Activated T-helper 1 cell treated with anti-CD3 and anti-CD28 coated beads, Interleukin-2, amount 50 U/mL, for 16 hours (primary cell): ENCODE measurements around the gene OR4M1.
"Not testable (repeated sequence)": the region's sequence is repeated elsewhere in the genome, so short reads cannot be mapped to it uniquely, and the experiment has no call there.

Experiments
- DNase-seq, 2 donors: peaks; one replicate each; pipeline ENCODE4 v3.0.0-alpha.2; 2020; ENCODE audit warnings: low read depth in 1 of 2, low spot score in 1 of 2

OR4M1 gene, protein sequence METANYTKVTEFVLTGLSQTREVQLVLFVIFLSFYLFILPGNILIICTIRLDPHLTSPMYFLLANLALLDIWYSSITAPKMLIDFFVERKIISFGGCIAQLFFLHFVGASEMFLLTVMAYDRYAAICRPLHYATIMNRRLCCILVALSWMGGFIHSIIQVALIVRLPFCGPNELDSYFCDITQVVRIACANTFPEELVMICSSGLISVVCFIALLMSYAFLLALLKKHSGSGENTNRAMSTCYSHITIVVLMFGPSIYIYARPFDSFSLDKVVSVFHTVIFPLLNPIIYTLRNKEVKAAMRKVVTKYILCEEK

DNA sequence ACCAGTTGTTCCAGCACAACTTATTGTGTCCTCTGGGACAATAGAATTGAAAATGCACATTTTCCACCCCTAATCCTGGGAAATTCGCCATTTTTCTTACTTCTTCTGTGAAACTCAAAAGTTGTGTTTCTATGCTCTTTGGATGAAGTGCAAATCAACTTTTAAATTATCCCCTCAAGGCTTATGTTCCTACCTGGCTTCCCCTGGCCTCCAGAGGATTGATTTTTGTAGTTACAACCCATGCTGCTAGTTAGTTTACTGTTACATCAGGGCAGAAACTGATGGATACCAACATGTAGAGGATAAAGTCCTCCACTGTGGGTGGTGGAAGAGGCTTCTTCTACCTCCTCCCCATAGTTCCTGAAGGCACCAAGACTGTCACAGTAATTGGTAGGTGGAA, at the start of gene OR4M1:
Gene OR4M1 (plus strand): TSS at position 301 of the 400 bp plus-strand sequence. CDS start 6,819 bp downstream, outside the sequence.
- DNase-seq, result not testable (repeated sequence)

DNA sequence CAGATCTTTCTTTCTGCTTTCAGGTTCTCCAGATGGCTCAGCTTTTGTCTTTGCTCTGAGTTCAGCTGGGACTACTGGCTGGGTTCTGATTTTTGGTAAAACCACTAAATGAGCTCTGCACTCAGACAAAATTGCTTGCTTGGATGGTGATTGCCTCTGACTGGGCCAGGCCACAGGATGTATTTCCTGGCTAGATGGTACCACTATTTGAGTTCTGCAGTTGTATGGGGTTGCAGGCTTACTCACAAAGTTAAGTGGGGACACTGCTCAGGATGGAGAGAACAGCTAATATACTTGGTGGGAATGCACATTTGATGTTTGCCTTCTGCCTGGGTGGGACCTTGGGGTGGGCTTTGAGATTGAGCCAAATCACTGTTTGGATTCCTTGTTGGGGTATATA, 43.9 kb upstream of the OR4M1 start:
- no peak for DNase-seq

DNA sequence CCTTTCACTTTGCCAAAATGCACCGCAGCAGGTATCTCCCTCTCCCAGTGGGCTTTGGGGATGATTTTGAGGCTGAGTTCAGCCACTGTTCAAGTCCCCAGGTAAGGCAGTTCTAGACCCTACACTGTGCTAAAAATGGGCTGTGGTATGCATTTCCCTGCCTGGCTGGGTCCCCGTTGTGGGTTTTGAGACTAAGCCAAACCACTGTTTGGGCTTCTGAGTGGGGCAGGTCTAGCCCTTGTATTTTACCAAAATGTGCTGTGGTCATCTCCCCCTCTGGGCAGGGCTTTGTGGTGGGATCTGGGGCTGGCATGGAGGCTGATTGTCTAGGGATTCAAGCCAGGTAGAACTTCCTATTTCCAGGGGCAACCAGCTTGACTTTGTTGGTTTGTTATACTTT, 43.5 kb upstream of the OR4M1 start:
- DNase-seq, result no peak

DNA sequence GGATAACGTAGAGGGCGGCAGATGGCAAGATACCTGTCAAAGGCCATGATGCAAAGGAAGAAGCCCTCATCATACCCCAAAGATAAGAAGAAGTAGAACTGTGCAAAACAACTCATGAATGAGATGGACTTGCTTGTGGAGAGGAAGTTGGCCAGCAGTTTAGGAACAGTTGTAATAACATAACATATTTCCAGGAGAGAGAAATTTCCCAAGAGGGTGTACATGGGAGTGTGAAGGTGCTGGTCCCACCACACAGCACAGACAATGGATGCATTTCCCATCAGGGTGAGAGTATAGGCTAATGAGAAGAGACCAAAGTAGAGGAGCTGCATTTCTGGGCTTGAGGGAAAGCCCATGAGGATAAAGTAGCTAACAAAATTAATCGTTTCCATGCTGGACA, 39.4 kb upstream of the OR4M1 start:
- DNase-seq, result not testable (repeated sequence)

DNA sequence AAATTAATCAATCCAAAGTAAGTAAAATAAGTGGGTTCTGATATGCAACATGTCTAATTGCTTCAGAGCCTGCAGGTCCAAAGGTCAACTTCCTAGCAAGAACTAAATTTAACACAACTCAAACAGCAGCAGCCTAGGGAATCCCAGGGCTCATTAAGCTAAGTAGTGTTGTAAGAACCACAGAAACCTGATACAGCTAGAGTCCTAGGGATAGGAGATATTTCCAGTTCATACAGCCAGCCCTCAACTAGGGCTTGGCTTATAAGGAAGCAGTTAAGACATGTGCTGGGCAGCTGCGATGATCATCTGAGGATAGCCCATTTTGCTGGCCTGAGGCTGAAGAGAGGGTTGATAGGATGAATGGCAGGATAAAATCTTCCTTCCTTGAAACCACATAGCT, 30.0 kb upstream of the OR4M1 start, which contains the start of gene OR4Q3:
Gene OR4Q3 (plus strand): TSS at position 316 of the 400 bp plus-strand sequence.
- DNase-seq, result no peak

DNA sequence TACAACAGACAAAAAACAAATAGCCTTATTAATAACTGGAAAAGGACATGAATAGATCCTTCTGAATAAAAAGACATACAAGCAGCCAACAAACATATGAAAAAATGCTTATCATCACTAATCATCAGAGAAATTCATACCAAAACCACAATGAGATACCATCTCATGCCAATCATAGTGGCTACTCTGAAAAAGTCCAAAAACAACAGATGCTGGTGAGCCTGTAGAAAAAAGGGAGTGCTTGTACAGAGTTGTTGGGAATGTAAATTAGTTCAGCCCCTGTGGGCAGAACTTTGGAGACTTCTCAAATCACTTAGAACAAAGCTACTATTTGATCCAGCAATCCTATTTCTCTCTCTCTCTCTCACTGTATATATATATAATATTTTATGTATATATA, 21.0 kb upstream of the OR4M1 start:
- not testable (repeated sequence) for DNase-seq

DNA sequence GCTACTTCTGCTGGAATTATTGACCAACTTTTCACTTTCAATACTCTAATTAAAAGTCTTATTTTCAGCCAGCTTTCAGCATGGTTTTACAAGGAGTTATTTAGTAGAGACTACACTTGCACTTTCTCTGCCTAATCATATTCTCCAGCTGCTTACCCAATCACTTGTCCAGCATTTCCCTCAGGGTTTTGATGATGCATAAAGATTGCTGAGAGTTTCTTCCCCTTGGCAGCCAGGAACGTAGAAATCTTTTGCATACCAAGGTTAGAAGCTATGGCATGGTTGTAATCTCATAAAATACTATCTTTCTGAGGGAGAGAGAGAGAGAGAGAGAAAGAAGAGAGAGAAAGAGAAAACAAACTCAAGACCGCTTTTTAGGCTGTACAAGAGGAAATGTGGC, 19.1 kb upstream of the OR4M1 start:
- no peak for DNase-seq

DNA sequence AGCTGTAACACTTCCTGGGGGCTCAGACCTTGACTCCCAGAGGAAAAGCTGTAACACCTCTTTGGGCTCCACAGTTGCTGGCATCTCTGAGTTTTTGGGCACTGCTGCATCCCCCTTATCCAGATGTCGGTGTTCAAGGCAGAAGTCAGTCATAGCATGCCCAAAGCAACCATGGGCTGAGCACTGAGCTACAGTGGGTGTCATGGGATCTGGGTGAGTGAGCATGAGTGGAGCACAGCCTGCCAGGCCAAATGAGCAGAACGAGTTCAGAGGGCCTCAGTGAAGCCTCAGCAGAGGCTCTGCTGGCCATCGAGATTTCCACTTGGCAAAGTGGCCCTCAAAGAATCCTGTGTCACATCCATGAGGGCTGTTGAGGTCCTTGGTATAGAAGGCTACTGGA, 1.8 kb upstream of the OR4M1 start:
- DNase-seq, result not testable (repeated sequence)

DNA sequence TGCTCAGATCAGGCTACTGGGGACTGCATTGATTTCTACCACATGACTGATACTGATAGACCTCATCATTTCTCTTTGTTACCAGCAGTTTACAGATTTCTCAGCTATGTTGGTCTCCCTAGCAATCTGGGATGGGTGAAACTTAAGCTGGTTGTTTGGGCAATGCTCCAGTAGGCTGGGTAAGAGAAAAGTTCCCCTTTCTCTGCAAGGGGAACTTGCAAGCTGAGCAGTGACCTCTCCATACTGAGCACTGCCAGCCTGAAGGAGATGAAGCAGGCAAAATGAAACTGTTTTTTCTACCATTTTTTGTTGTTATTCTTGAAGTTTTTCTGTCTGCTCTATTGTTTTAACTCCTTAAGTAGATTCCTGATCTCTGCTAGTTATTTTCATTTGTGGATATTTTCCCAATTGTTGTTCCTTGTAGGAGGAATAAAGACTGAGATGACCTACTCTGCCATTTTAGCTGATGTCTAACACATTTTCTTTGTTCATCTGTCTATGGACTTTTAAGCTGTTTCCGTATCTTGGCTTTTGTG, 1.3 kb upstream of the OR4M1 start:
- no peak for DNase-seq

DNA sequence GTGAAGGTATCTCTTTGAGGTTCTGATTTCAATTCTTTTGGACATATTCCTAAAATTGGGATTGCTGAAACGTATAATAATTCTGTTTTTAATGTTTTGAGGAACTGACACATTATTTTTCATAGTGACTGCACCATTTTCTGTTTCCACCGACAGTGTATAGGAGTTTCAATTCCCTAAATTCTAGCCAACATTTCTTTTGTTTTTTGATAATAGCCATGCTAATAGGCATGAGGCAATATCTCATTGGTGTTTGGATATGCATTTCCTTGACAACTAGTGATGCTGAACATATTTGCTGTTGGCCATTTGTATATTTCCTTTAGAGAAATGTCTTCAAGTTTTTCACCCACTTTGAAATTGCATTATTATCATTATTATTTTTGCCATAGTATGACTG, 850 bp upstream of the OR4M1 start:
- not testable (repeated sequence) for DNase-seq

DNA sequence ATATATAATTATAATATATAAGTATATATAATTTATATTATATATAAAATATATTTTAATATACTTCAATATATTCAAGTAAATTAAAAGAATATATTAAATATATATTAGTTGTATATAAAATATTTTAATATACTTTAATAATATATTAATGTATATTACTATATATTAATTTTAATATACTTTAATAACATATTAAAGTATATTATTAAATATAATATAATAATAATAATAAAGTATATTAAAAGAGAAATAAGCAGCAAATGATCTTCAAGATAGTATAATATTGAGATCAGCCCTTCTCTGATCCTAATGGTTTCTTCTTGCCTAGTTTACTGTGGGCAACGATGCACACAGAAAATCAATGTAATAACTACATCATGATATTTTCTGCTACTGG, 2.3 kb downstream of the OR4M1 start:
- no peak for DNase-seq

DNA sequence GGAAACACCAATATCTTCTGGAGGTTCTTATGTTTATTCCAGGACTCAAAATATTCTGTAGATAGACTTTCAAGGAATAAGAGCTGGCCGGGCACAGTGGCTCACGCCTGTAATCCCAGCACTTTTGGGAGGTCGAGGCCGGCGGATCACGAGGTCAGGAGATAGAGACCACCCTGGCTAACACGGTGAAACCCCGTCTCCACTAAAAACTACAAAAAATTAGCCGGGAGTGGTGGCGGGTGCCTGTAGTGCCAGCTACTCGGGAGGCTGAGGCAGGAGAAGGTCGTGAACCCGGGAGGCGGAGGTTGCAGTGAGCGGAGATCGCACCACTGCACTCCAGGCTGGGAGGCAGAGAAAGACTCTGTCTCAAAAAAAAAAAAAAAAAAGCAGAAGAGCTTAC, 12.5 kb downstream of the OR4M1 start:
- not testable (repeated sequence) for DNase-seq

DNA sequence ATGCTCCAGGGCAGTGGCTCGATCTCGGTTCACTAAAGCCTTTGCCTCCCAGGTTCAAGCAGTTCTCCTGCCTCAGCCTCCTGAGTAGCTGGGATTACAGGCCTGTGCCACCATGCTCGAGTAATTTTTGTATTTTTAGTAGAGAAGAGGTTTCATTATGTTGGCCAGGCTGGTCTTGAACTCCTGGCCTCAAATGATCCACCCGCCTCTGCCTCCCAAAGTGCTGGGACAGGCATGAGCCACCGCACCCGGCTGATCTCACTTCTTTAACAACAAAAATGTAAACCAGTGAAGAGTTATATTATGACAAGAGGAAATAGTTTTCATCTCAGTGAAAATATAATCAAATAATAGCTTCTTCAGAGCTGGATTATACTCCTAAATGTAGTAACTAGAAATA, 14.0 kb downstream of the OR4M1 start:
- DNase-seq, result not testable (repeated sequence)

DNA sequence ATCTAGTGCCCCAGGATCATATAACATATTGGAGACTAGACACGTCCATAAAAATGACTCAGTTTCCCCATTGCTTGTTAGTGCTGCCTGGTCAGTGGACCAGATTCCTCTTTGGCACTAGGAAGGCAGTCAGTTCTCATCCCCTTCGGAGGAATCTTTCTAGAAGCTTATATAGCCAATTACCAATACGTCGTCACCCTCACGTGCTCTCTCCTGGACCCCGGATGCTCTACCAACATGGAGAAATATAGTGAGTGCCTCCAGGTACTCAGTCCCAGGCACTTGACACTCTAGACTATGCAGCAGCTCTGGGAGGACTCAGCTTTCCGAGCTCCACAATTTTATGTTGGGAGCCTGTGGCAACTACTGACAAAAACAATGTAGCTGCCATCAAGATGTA, 14.8 kb downstream of the OR4M1 start:
- DNase-seq, result not testable (repeated sequence)

DNA sequence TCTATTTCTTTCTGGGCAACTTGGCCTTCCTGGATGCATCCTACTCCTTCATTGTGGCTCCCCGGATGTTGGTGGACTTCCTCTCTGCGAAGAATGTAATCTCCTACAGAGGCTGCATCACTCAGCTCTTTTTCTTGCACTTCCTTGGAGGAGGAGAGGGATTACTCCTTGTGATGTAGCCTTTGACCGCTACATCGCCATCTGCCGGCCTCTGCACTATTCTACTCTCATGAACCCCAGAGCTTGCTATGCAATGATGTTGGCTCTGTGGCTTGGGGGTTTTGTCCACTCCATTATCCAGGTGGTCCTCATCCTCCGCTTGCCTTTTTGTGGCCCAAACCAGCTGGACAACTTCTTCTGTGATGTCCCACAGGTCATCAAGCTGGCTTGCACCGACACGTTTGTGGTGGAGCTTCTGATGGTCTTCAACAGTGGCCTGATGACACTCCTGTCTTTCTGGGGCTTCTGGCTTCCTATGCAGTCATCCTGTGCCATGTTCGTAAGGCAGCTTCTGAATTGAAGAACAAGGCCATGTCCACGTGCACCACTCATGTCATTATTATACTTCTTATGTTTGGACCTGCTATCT, 23.3 kb downstream of the OR4M1 start:
- DNase-seq, result not testable (repeated sequence)

DNA sequence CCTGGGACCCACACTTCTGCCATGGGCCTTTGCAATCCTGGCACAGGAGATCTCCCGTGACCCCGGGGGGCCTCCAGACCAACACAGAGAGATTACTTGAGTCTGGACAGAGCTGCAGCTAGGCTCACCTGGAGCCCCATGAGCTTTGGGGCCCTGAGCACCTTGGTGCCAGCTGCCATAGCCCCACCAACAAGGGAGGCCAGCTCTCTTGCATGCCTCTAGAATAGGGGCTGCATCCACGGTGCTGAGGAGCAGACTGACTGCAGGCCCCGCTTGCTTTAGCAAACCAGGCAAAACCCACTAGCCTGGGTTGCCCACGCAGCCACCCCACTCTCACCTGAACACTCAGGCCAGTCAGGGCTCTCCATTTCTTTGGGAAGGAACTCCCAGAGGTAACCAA, 26.6 kb downstream of the OR4M1 start:
- DNase-seq, result no peak

DNA sequence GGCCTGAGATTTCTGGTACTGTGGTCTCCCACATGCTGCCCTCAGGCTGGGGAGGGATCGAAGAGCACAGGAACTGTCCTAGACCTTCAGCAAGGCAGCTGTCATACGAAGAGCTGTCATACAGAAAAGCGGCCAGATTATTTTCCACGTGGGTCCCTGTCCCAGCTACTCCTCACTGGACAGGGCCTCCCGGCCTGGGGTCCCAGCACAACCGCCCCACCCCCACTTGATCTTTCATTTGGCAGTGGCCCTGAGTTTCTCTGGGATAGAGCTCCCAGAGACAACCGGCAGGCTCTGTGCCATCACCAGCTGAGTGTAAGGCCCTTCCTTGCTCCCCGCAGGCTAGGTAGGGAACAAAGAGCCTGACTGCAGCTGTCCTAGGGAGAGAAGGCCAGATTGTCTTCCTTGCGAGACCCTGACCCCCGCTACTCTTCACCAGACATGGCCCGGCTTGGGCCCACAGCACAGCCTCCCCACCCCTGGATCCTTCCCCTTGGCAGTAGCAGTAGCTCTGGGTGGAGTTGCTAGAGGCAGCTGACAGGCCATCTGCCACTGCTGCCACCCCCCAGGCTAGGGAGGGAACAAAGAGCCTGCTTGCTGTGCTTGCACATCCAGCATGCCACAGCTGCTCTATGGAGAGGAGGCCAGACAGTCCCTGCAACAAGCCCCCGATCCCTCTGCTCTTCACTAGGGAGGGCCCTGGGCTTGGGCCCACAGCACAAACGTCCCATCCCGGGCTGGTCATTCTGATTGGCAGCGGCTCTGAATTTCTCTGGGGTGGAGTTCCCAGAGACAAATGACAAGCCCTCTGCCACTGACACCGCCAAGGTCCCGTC, 27.2 kb downstream of the OR4M1 start:
- no peak for DNase-seq

DNA sequence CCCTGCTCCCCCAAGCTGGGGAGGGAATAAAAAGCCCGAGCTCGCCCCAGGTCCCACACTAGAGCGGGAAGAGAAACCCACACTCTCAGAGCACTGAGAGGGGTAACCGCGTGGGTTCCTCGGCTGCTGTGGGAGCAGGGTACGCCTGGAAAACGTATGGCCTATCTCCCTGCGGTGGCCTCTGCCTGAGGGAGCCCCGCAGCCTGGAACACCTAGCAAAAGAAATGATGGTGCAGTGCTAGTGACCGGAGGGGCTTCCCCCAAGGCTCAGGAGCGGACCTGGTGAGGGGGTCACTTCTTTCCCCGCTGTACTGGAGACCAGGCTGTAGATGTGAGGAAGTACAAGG, 27.8 kb downstream of the OR4M1 start:
- DNase-seq, result no peak

DNA sequence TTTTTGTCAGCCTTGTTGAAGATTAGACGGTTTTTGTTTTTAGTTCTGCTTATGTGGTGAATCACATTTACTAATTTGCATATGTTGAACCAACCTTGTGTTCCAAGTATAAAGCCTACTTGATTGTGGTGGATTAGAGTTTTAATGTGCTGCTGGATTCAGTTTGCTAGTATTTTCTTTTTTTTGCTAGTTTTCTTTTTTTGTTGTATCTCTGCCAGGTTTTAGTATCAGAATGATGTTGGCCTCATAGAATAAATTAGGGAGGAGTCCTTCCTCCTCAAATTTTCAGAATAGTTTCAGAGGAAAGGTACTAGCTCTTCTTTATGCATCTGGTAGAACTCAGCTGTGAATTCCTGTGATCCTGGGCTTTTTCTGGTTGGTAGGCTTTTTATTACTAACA, 30.2 kb downstream of the OR4M1 start, which contains the start of gene OR4N2:
Gene OR4N2 (plus strand): TSS at position 301 of the 400 bp plus-strand sequence. CDS start 23,679 bp downstream, outside the sequence.
- not testable (repeated sequence) for DNase-seq

DNA sequence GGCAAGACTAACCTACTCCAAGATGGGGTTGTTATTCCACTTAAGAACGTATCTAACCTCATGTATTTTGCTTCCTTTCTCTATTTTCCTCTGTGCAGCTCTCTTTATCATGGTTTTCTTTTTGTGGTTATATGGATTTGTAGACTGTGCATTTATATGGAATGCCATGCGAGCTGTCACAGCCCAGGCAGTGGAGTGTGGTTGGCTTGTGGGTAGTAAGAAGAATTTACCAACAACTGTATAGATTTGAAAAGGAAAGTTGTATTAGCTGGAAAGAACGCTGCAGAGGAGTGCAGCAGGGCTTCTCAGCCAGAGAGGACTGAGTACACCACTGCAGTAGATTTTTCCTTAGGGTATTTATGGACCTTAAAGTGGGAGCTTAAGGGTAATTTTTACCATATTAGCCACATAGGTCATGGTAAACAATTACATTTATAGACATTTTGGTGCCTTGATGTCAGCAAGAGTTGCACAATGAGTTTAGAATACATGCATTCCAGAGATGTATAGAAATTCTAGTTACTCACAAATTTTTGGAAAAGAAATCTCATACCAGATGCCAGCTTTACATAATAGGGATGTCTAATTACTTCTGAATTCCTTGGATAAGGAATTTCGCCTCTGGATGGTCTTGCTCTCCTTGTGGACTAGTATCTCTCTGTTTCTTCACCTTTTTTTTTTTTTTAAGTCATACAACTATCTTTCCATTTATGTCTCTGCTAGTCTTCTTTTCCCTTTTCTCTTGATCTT, 40.0 kb downstream of the OR4M1 start:
- DNase-seq, result not testable (repeated sequence)

DNA sequence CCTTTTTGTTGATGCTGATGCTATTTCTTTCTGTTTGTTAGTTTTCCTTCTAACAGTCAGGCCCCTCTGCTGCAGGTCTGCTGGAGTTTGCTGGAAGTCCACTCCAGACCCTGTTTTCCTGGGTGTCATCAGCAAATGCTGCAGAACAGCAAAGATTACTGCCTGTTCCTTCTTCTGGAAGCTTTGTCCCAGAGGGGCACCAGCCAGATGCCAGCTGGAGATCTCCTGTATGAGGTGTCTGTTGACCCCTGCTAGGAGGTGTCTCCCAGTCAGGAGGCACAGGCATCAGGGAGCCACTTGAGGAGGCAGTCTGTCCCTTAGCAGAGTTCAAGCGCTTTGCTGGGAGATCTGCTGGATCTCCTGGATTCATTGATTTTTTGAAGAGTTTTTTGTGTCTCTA, 46.6 kb downstream of the OR4M1 start:
- not testable (repeated sequence) for DNase-seq
